GM21390 (cell line): Measurements from ENCODE around the gene CAPZB.
"Not testable (repeated sequence)": the region's sequence is repeated elsewhere in the genome, so short reads cannot be mapped to it uniquely, and the experiment has no call there.

ENCODE experiments used
- ATAC-seq: cut with Tn5 transposase; IDR thresholded peaks from one replicate; pipeline ENCODE4 v1.9.1; 2021; ENCODE audit not compliant: unreplicated experiment

Gene CAPZB

DNA sequence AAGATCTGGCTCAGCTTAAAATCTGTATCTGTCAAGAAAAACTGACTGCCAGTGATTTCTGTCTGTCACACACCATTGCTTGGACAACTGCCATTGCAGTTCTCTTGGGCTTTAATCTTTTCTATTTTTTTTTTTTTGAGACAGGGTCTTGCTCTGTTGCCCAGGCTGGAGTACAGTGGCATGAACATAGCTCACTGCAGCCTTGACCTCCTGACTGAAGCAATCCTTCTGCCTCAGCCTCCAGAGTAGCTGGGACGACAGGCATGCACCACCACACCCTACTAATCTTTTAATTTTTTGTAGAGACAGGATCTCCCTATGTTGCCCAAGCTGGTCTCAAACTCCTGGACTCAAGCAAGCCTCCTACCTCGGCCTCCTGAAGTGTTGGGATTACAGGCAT is 14.5 kb upstream of the CAPZB start:
- not testable (repeated sequence) for ATAC-seq

DNA sequence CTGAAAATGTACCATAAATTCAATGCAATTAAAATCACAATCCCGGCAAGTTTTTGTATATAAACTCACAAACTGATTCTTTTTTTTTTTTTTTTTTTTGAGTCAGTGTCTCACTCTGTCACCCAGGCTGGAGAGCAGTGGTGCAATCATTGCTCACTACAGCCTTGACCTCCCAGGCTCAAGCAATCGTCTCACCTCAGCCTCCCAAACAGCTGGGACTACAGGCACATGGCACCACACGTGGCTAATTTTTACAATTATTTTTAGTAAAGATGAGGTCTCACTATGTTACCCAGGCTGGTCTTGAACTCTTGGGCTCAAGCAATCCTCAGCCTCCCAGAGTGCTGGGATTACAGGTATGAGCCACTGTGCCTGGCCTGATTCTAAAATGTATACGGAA is 12.1 kb upstream of the CAPZB start:
- not testable (repeated sequence) for ATAC-seq

- ATAC-seq = no peak
Observed at GRCh38 chr1:19496527-19496874, 11.2 kb upstream of the CAPZB start.

DNA sequence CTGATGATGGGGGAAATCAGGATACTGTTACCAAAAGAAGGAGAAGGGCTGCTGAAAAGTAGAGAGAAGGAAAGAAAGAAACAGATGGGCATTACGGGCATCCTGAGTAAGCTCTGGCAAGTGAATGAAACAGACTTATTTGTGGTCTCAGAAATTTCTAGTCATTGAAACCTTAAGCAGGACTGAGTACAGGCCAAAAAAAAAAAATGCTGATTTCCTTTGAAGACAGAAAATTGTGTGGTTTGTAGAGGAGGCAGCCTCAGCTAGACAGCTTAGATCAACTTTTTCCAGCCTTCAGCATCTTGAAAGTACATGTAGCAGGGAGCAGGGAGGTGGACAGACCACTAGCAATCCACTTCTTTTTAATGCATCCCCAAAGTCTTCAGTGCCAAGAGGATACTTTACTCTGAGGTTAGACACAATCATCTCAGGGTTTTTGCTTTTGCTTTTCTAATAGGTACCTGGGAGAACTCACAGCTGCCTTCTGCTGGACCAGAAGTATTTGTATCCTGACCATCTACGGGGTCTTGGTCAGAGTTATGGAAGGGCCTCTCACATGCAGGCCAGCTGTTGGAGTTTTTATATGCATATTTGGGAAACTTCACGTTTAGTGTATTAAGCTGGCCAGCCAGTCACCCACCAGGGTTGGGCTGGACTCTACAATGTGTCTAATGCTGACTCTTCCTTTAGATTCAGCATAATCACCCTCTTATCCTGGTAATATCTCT is 10.6 kb upstream of the CAPZB start:
- ATAC-seq = no peak

DNA sequence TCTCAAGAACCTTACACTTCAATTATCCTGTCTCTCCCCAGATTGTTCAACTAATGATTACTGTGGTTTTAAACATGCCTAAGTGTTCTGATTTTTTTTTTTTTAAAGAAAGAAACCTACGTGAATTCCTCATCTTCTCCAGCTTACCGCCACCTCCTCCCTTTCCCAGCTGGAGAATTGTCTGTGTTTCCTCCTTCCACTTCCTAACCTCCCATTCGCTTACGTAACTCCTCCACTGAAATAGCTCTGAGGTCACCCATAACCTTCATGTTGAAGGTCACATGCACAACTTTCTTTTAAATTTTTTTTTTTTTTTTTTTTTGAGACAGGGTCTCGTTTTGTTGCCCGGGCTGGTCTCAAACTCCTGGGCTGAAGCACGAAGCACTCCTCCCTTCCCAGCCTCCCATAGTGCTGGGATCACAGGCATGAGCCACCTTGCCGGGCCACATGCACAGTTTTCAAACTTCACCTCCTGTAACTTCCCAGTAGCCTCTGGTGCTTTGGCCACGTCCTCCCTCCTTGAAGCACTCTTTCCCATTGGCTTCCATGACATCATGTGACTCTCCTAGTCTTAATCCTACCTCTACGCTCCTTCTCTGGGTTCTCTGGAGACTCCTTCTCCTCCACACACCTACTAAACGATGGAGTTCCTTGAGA is 9.8 kb upstream of the CAPZB start:
- no peak for ATAC-seq

DNA sequence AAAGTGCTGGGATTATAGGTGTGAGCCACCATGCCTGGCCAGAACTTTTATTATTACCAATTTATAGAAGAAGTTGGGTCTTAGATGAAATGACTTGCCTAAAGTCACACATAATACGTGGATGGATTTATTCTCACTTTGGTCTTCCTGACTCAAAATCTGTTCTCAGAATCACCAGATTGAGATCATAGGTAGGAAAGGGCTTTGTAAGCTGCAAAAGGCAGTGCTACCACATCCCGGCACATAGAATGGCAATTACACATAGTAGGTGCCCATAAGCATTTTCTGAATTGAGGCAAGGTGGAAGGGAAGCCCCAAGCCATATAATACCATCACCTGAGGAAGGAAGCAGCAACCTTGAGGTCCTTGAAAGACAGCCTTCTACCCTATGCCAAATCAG is 8.2 kb upstream of the CAPZB start:
- no peak for ATAC-seq

GRCh38 chr1:19489996-19490395 is 4.7 kb upstream of the CAPZB start:
- no peak for ATAC-seq

DNA sequence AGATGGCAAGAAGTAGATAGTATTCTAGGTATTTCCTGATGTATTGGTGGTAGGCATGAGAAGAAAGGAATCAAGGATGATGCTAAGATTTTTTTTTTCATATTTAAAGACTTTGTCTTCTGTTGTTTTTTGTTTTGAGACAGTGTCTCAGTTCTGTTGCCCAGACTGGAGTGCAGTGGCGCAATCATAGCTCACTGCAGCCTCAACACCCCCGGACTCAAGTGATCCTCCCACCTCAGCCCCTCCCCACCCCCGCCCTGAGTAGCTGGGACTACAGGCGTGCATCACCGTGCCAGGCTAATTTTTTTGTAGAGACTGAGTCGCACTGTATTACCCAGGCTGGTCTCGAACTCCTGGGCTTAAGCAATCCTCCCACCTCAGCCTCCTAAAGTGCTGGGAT is 2.8 kb upstream of the CAPZB start:
- ATAC-seq = no peak

DNA sequence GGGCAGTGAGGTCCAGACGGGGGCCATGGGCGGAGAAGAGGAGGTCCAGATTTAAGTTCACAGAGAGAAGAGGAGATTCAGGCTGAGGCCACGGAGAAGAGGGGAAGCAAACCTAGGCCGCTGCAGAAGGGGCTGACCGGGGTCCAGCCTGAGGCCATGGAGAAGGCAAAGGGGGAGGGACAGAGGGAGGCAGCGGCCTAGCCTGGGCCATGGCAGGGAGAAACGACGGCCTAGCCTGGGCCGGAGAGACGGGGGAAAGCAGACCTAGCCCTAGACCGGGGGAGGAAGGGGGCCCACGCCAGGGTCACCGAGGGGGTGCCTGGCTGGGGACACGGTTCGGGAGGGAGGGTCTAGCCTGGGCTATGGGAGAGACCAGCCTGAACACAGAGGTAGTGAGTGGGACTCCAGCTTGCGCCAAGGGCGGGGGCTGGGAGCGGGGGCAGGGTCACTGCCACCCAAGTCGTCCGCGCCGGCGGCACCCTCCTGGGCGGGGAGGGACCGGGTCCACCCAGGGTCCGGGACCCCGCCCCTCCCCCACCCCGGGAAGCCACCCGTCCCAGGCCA is 459 bp downstream of the CAPZB start:
- peak; percentile 25 for ATAC-seq

GRCh38 chr1:19484338-19484797 is 971 bp downstream of the CAPZB start:
- no peak for ATAC-seq

- ATAC-seq = no peak
Observed at GRCh38 chr1:19483691-19484090, 1.6 kb downstream of the CAPZB start.

DNA sequence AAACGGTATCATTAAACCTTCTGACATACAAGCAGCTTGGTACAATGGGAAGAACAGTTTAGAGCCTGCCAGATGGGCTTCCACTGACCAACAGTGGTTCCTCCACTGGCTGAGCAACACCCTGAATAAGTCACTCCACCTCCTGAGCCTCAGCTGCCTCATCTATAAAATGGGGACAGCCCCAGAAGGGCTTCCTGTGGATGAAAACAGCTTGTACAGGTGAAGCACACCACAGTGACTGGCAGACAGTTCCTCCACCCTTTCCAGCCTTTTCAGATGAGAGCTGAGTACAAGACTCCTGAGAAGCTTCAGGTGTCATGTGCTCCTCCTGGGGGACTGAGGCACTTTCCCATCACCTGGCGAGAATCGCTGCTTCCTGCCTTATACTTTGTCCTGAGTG is 2.1 kb downstream of the CAPZB start:
- ATAC-seq = no peak

- ATAC-seq = no peak
Observed at GRCh38 chr1:19481826-19482398, 3.4 kb downstream of the CAPZB start.

DNA sequence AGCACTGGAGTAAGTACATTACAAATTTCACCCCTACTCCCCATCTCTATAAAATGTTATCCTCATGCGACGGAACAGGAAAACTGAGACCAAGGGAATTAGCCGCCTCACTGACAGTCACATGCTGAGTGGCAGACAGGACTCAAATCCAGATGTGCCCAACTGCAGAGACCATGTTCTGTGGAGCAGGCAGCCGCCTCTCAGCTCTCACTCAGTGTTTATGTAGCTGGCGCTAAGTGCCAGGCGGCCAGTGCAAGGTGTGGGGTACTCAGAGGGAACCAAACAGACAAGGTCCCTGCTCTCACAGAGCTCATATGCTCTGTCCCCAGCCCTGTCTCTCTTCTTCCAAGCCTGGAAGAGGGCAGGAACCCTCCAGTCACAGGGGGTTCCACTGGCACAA is 5.1 kb downstream of the CAPZB start:
- ATAC-seq = no peak

DNA sequence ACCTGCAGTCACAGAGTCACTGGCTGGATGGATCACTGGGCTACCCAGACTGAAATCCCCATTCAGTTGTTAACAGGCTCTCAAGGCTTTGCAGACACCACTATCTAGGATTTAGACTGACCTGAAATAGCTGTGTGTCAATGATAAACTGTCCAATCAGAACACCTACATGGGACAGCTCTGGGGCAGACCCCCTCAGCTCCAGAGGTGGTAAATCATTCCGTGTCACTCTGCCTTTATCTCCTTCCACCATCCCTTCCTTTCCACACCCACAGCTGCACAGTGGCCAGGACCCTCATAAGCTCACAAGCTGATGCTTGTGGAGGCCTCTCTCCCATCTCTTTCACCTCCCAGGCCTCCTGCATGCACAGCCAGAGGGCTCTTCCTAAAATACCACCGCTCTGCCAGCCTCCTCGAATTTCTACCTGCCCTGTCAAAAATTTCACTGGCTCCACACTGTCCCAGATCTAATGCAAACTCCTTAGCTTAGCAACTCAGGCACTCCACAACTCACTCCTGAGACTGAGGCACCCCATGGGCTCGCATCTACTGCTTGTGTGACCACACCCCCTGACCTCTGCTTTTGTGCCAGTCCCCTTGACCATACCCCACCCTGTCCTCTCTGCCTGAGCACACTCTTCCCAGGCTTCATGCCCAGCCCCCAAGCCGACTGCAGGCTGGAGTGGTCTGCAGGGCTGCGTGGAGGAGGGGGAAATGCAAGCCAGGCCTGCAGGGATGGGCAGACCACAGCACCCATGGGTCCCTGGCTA is 5.8 kb downstream of the CAPZB start:
- no peak for ATAC-seq

- no peak for ATAC-seq
Observed at GRCh38 chr1:19478322-19478721, 7.0 kb downstream of the CAPZB start.

GRCh38 chr1:19477284-19478249 is 7.8 kb downstream of the CAPZB start:
- ATAC-seq = peak; percentile 68

DNA sequence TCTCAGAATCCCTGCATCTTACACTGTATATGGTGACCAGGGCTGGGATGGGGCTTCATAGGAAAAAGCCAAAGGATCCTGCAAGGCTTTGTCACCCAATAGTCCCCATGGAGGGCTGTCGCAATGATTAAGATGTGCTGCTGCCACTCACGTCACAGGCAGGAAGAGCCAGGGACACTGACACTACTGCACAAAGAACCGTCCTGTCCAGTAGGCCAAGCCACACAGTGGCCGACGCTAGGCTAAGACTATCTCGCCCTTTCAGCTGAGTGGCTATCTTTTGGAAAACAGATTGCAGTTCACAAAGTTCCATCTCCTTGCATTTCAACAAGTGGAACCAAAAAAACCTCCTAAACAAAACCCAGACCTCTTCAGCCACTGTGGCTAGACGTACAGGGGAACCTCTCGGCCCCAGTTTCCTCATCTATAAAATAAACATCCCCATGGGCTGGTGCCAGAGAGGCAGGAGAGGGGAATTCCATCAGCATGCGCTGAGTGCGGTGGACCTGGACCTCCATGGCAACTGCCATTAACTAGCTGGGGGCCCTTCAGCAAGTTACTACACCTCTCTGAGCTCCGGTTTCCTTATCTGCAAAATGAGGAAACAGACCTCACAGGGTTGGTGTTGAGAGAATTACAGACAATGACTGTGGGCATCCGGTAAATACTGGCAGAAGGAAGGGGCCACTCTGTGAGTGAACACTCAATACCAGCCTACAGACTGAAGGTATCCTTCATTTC is 8.7 kb downstream of the CAPZB start:
- ATAC-seq = peak; percentile 48

DNA sequence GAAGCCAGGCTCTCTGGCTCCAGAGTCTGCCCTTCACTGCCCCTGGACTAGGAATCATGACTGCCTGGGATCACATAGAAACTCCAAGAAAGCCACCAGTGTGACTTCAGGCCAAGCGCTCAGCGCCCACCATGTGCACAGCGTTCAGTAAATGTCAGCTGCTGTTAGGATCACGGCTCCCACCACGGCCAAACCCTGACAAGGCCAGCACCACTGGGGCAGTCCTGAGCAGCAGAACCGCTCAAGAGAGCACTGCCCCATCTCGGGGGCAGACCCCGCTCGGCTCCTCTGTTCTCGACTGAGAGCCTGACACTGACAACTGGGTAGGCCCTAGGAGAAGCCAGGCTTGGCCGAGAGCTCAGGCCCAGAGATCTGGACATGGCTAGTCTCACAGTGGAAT is 10.0 kb downstream of the CAPZB start:
- ATAC-seq = no peak

DNA sequence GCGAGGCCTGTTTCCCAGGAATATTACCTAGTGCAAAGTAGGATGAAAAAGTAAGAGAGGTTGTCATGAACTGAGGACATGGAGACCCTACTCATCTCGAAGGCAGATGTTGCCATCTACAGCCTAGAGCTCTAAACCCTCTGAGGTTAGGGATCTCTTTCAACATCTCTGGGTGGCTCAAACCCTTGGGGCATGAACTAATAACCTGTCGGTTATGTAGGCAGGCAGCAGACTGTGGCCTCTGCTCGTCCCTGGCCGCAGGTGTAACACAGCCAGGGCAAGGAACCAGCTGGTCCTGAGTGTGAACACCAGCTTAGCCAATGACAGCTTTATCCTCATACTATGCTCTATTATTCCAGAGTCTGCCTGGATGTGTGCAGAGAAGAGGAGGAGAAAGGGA is 13.2 kb downstream of the CAPZB start:
- ATAC-seq = no peak
